ENCODE data around the gene KRTAP1-1.

The KRTAP1-1 gene

GRCh38 chr17:41013181-41013580 is 28.1 kb downstream of the KRTAP1-1 start:
- TF ChIP-seq POU2F2 (IDR thresholded peaks at IDR 0.05; ENCODE audit: low read depth, low read length) (no peak), POLR2A (IDR thresholded peaks at IDR 0.05; ENCODE audit: low read depth, low read length) (no peak), POLR2AphosphoS5 (IDR thresholded peaks at IDR 0.05; ENCODE audit: low read depth, low read length) (no peak), TAF1 (IDR thresholded peaks at IDR 0.05; ENCODE audit: low read depth, low read length) (no peak), SPI1 (IDR thresholded peaks at IDR 0.05; ENCODE audit: low read depth, low read length) (no peak), PAX5 (IDR thresholded peaks at IDR 0.05; ENCODE audit: insufficient read depth, low read length, severe bottlenecking) (no peak)

GRCh38 chr17:41012326-41013120 is 28.7 kb downstream of the KRTAP1-1 start:
- TF ChIP-seq PAX5 (IDR thresholded peaks at IDR 0.05; ENCODE audit: insufficient read depth, low read length, severe bottlenecking) (no peak), TAF1 (IDR thresholded peaks at IDR 0.05; ENCODE audit: low read depth, low read length) (no peak), SPI1 (IDR thresholded peaks at IDR 0.05; ENCODE audit: low read depth, low read length) (no peak), POU2F2 (IDR thresholded peaks at IDR 0.05; ENCODE audit: low read depth, low read length) (no peak), POLR2AphosphoS5 (IDR thresholded peaks at IDR 0.05; ENCODE audit: low read depth, low read length) (no peak), POLR2A (IDR thresholded peaks at IDR 0.05; ENCODE audit: low read depth, low read length) (no peak)
- no peak for FAIRE-seq
- no peak for DNase-seq (ENCODE audit: insufficient read length, low spot score)

More at GRCh38 chr17:41013181-41013580, 28.1 kb downstream of the KRTAP1-1 start:
- FAIRE-seq (no peak), DNase-seq (ENCODE audit: insufficient read length, low spot score) (no peak)

GRCh38 chr17:41010441-41010840 is 30.8 kb downstream of the KRTAP1-1 start:
- FAIRE-seq = no peak
- DNase-seq (ENCODE audit: insufficient read length, low spot score) = no peak
- TF ChIP-seq SPI1 (IDR thresholded peaks at IDR 0.05; ENCODE audit: low read depth, low read length) (no peak), PAX5 (IDR thresholded peaks at IDR 0.05; ENCODE audit: insufficient read depth, low read length, severe bottlenecking) (no peak), POLR2AphosphoS5 (IDR thresholded peaks at IDR 0.05; ENCODE audit: low read depth, low read length) (no peak), TAF1 (IDR thresholded peaks at IDR 0.05; ENCODE audit: low read depth, low read length) (no peak), POU2F2 (IDR thresholded peaks at IDR 0.05; ENCODE audit: low read depth, low read length) (no peak), POLR2A (IDR thresholded peaks at IDR 0.05; ENCODE audit: low read depth, low read length) (no peak)

GRCh38 chr17:41009936-41010335 is 31.3 kb downstream of the KRTAP1-1 start:
- FAIRE-seq = no peak
- TF ChIP-seq POLR2A (IDR thresholded peaks at IDR 0.05; ENCODE audit: low read depth, low read length) (no peak), POU2F2 (IDR thresholded peaks at IDR 0.05; ENCODE audit: low read depth, low read length) (no peak), SPI1 (IDR thresholded peaks at IDR 0.05; ENCODE audit: low read depth, low read length) (no peak), POLR2AphosphoS5 (IDR thresholded peaks at IDR 0.05; ENCODE audit: low read depth, low read length) (no peak), PAX5 (IDR thresholded peaks at IDR 0.05; ENCODE audit: insufficient read depth, low read length, severe bottlenecking) (no peak), TAF1 (IDR thresholded peaks at IDR 0.05; ENCODE audit: low read depth, low read length) (no peak)
- no peak for DNase-seq (ENCODE audit: insufficient read length, low spot score)

- TF ChIP-seq POLR2A (IDR thresholded peaks at IDR 0.05; ENCODE audit: low read depth, low read length) = no peak
- TF ChIP-seq POU2F2 (IDR thresholded peaks at IDR 0.05; ENCODE audit: low read depth, low read length) = no peak
- TF ChIP-seq PAX5 (IDR thresholded peaks at IDR 0.05; ENCODE audit: insufficient read depth, low read length, severe bottlenecking) = no peak
- no peak for FAIRE-seq
Observed at GRCh38 chr17:41009301-41009760, 31.9 kb downstream of the KRTAP1-1 start.

GRCh38 chr17:41008811-41009210 is 32.4 kb downstream of the KRTAP1-1 start, which contains the start of gene KRTAP3-1:
Gene KRTAP3-1, minus strand, starts transcription at chr17:41009128. Its CDS starts 54 bp downstream, at chr17:41009074.
- no peak for FAIRE-seq
- DNase-seq (ENCODE audit: insufficient read length, low spot score) = no peak
- no peak for TF ChIP-seq POLR2A (IDR thresholded peaks at IDR 0.05; ENCODE audit: low read depth, low read length)
- TF ChIP-seq PAX5 (IDR thresholded peaks at IDR 0.05; ENCODE audit: insufficient read depth, low read length, severe bottlenecking) = no peak
- no peak for TF ChIP-seq POU2F2 (IDR thresholded peaks at IDR 0.05; ENCODE audit: low read depth, low read length)
- TF ChIP-seq POLR2AphosphoS5 (IDR thresholded peaks at IDR 0.05; ENCODE audit: low read depth, low read length) = no peak
- TF ChIP-seq TAF1 (IDR thresholded peaks at IDR 0.05; ENCODE audit: low read depth, low read length) = no peak
- TF ChIP-seq SPI1 (IDR thresholded peaks at IDR 0.05; ENCODE audit: low read depth, low read length) = no peak

More at GRCh38 chr17:41009301-41009760, 31.9 kb downstream of the KRTAP1-1 start:
- DNase-seq (ENCODE audit: insufficient read length, low spot score) = no peak

GRCh38 chr17:41004397-41004796 is 36.9 kb downstream of the KRTAP1-1 start:
- FAIRE-seq = no peak
- no peak for DNase-seq (ENCODE audit: insufficient read length, low spot score)
- TF ChIP-seq TAF1 (IDR thresholded peaks at IDR 0.05; ENCODE audit: low read depth, low read length) = no peak
- no peak for TF ChIP-seq POLR2AphosphoS5 (IDR thresholded peaks at IDR 0.05; ENCODE audit: low read depth, low read length)
- TF ChIP-seq PAX5 (IDR thresholded peaks at IDR 0.05; ENCODE audit: insufficient read depth, low read length, severe bottlenecking) = no peak
- no peak for TF ChIP-seq SPI1 (IDR thresholded peaks at IDR 0.05; ENCODE audit: low read depth, low read length)
- TF ChIP-seq POLR2A (IDR thresholded peaks at IDR 0.05; ENCODE audit: low read depth, low read length) = no peak
- no peak for TF ChIP-seq POU2F2 (IDR thresholded peaks at IDR 0.05; ENCODE audit: low read depth, low read length)

GRCh38 chr17:41003926-41004325 is 37.3 kb downstream of the KRTAP1-1 start:
- DNase-seq (ENCODE audit: insufficient read length, low spot score) (no peak), FAIRE-seq (no peak)
- no peak for TF ChIP-seq SPI1 (IDR thresholded peaks at IDR 0.05; ENCODE audit: low read depth, low read length)
- no peak for TF ChIP-seq POU2F2 (IDR thresholded peaks at IDR 0.05; ENCODE audit: low read depth, low read length)
- no peak for TF ChIP-seq PAX5 (IDR thresholded peaks at IDR 0.05; ENCODE audit: insufficient read depth, low read length, severe bottlenecking)
- TF ChIP-seq TAF1 (IDR thresholded peaks at IDR 0.05; ENCODE audit: low read depth, low read length) = no peak
- TF ChIP-seq POLR2AphosphoS5 (IDR thresholded peaks at IDR 0.05; ENCODE audit: low read depth, low read length) = no peak

GRCh38 chr17:41002814-41003213 is 38.4 kb downstream of the KRTAP1-1 start:
- TF ChIP-seq SPI1 (IDR thresholded peaks at IDR 0.05; ENCODE audit: low read depth, low read length) = no peak
- TF ChIP-seq TAF1 (IDR thresholded peaks at IDR 0.05; ENCODE audit: low read depth, low read length) = no peak
- no peak for TF ChIP-seq POLR2A (IDR thresholded peaks at IDR 0.05; ENCODE audit: low read depth, low read length)
- TF ChIP-seq POLR2AphosphoS5 (IDR thresholded peaks at IDR 0.05; ENCODE audit: low read depth, low read length) = no peak
- TF ChIP-seq POU2F2 (IDR thresholded peaks at IDR 0.05; ENCODE audit: low read depth, low read length) = no peak
- FAIRE-seq (no peak), DNase-seq (ENCODE audit: insufficient read length, low spot score) (no peak)

Data from GM12891 (cell line).